Activated T-cell treated with anti-CD3 and anti-CD28 coated beads for 24 hours (primary cell): ENCODE results near the gene FYTTD1.

ENCODE experiments used
- DNase-seq: peaks from one replicate; pipeline ENCODE4 v3.0.0-alpha.2; 2020; ENCODE audit warnings: low read depth

FYTTD1 gene

GRCh38 chr3:197793247-197793646 lies 43.6 kb downstream of the FYTTD1 start:
- DNase-seq: no peak

- DNase-seq: no peak
Observed at GRCh38 chr3:197794115-197794514, 44.4 kb downstream of the FYTTD1 start.

- DNase-seq: no peak
Observed at GRCh38 chr3:197795200-197795599, 45.5 kb downstream of the FYTTD1 start.

- no peak for DNase-seq
Observed at GRCh38 chr3:197796087-197796486, 46.4 kb downstream of the FYTTD1 start.

- DNase-seq: no peak
Observed at GRCh38 chr3:197798863-197799262, 49.2 kb downstream of the FYTTD1 start.

- DNase-seq: no peak
Observed at GRCh38 chr3:197800379-197800778, 50.7 kb downstream of the FYTTD1 start.

GRCh38 chr3:197801891-197802778 lies 52.5 kb downstream of the FYTTD1 start:
- DNase-seq: no peak

- DNase-seq: no peak
Observed at GRCh38 chr3:197802779-197803459, 53.2 kb downstream of the FYTTD1 start.

GRCh38 chr3:197804511-197804910 lies 54.8 kb downstream of the FYTTD1 start:
- DNase-seq: no peak

GRCh38 chr3:197807969-197808587 lies 58.4 kb downstream of the FYTTD1 start:
- DNase-seq: no peak

GRCh38 chr3:197809356-197810020 lies 59.8 kb downstream of the FYTTD1 start:
- no peak for DNase-seq

GRCh38 chr3:197810901-197811300 lies 61.2 kb downstream of the FYTTD1 start:
- no peak for DNase-seq

- no peak for DNase-seq
Observed at GRCh38 chr3:197811343-197811742, 61.7 kb downstream of the FYTTD1 start.

- no peak for DNase-seq
Observed at GRCh38 chr3:197814372-197814771, 64.7 kb downstream of the FYTTD1 start.

GRCh38 chr3:197820550-197821335 lies 71.1 kb downstream of the FYTTD1 start:
- DNase-seq: no peak

GRCh38 chr3:197829397-197830045 lies 79.8 kb downstream of the FYTTD1 start:
- DNase-seq: no peak

GRCh38 chr3:197830308-197830966 lies 80.8 kb downstream of the FYTTD1 start:
- no peak for DNase-seq

- no peak for DNase-seq
Observed at GRCh38 chr3:197830967-197831313, 81.3 kb downstream of the FYTTD1 start.

GRCh38 chr3:197833930-197834715 lies 84.4 kb downstream of the FYTTD1 start:
- DNase-seq: no peak

- no peak for DNase-seq
Observed at GRCh38 chr3:197835509-197835908, 85.8 kb downstream of the FYTTD1 start.
